HCT116 (cell line): ENCODE measurements around the gene DOK1. TPM values are rescaled to one million over a fixed set of nuclear protein-coding genes. Genes with fewer than 3 reads are reported as not detected.

Source experiments
- ATAC-seq: fragments of 200-7000 bp; cut with Tn5 transposase; 2 replicates; pipeline ENCODE4 v1.9.1; 2020; ENCODE audit warnings: mild to moderate bottlenecking, moderate library complexity
- BruUV-seq: library from RNA; stranded (reverse); fragments of 400-500 nt; replicated peaks from 2 replicates; lab custom pipeline; 2021; lab: Mats Ljungman, UMichigan
- CTCF ChIA-PET: fragments of 300-600 bp; sonication (Branson Sonifier 250); formaldehyde crosslinking; loops from one replicate; lab custom pipeline; 2021; ENCODE audit warnings: antibody characterized with exemption; lab: Charles Lee
- POLR2A ChIA-PET: fragments of 300-600, 350-600 bp; sonication (Branson Sonifier 250); formaldehyde crosslinking; loops from one replicate; lab custom pipeline; 2021; ENCODE audit warnings: antibody characterized with exemption; lab: Charles Lee
- RAD21 ChIA-PET, 2 experiments: fragments of 300-600 bp; sonication (Branson Sonifier 250); formaldehyde crosslinking; loops; one replicate each; lab custom pipeline; 2023; ENCODE audit warnings: low total read pairs in 2 of 2; ENCODE audit not compliant: uncharacterized antibody in 2 of 2, unreplicated experiment in 2 of 2, low non-redundant PET in 1 of 2; lab: Charles Lee
- DNase-seq: peaks from one replicate; pipeline ENCODE4 v3.0.0-alpha.2; 2010; ENCODE audit warnings: low read depth, low spot score
- H2AFZ ChIP-seq: fragments of 200-600 bp; shearing (Covaris generic), sonication (generic); 2 replicates; pipeline ENCODE4 v1.6.1; 2017; ENCODE audit warnings: low read depth, mixed run types, mixed read lengths, antibody characterized with exemption, low read length; ENCODE audit not compliant: poor library complexity, severe bottlenecking
- H3K27ac ChIP-seq: 2 replicates; pipeline ENCODE4 v1.5.1; 2012; ENCODE audit warnings: low read depth, low read length
- H3K27me3 ChIP-seq: fragments of 200-600 bp; sonication (generic); 2 replicates; pipeline ENCODE4 v1.6.1; 2016; ENCODE audit warnings: mixed run types, low read length, mixed read lengths; ENCODE audit not compliant: insufficient read depth
- H3K36me3 ChIP-seq, 2 experiments: fragments of 200-500 bp in 1 of 2; fragments of 200-600 bp in 1 of 2; sonication (Bioruptor generic) in 1 of 2; sonication (generic) in 1 of 2; 2 replicates each; pipeline versions ENCODE4 v1.5.1 to v1.6.1; 2014 to 2016; ENCODE audit warnings: low read length in 2 of 2, inconsistent platforms in 1 of 2, mixed read lengths in 1 of 2, mixed run types in 1 of 2; ENCODE audit not compliant: insufficient read depth in 2 of 2, control insufficient read depth in 1 of 2
- H3K4me1 ChIP-seq, 2 experiments: fragments of 200-600 bp in 1 of 2; sonication (generic) in 1 of 2; 2 replicates each; pipeline versions ENCODE4 v1.5.1 to v1.6.1; 2012 to 2017; ENCODE audit warnings: low read length in 2 of 2, inconsistent platforms in 1 of 2, mild to moderate bottlenecking in 1 of 2, mixed read lengths in 1 of 2, mixed run types in 1 of 2, moderate library complexity in 1 of 2; ENCODE audit not compliant: insufficient read depth in 2 of 2, control insufficient read depth in 1 of 2
- H3K4me2 ChIP-seq: fragments of 200-600 bp; sonication (generic); 2 replicates; pipeline ENCODE4 v1.6.1; 2017; ENCODE audit warnings: mixed run types, low read length, mixed read lengths
- H3K4me3 ChIP-seq, 2 experiments: fragments of 200-600 bp in 1 of 2; sonication (generic) in 1 of 2; replicated peaks in 1 of 2; 2 replicates each; pipeline ENCODE4 v1.5.1; 2011 to 2016; ENCODE audit warnings: low read length in 2 of 2, control low read depth in 1 of 2, low read depth in 1 of 2, mild to moderate bottlenecking in 1 of 2, mixed read lengths in 1 of 2, mixed run types in 1 of 2
- H3K79me2 ChIP-seq: fragments of 200-600 bp; sonication (generic); 2 replicates; pipeline ENCODE4 v1.6.1; 2017; ENCODE audit warnings: mild to moderate bottlenecking, mixed run types, low read length, moderate library complexity, mixed read lengths; ENCODE audit not compliant: insufficient read depth
- H3K9ac ChIP-seq: fragments of 200-600 bp; sonication (generic); 2 replicates; pipeline ENCODE4 v1.6.1; 2016; ENCODE audit warnings: low read length, mixed read lengths
- H3K9me2 ChIP-seq: fragments of 200-600 bp; sonication (generic), shearing (Covaris generic); 2 replicates; pipeline ENCODE4 v1.6.1; 2017; ENCODE audit warnings: mixed run types, mild to moderate bottlenecking, moderate library complexity; ENCODE audit not compliant: insufficient read depth
- H3K9me3 ChIP-seq, 2 experiments: fragments of 200-500 bp in 1 of 2; fragments of 200-600 bp in 1 of 2; sonication (Bioruptor generic) in 1 of 2; sonication (generic) in 1 of 2; 2 replicates each; pipeline ENCODE4 v1.6.1; 2014 to 2017; ENCODE audit warnings: low read length in 2 of 2, mixed read lengths in 2 of 2, inconsistent platforms in 1 of 2, low read depth in 1 of 2, mild to moderate bottlenecking in 1 of 2, mixed run types in 1 of 2, moderate library complexity in 1 of 2; ENCODE audit not compliant: control insufficient read depth in 1 of 2, insufficient read depth in 1 of 2
- H4K20me1 ChIP-seq: fragments of 200-600 bp; sonication (generic), shearing (Covaris generic); 2 replicates; pipeline ENCODE4 v1.6.1; 2017; ENCODE audit warnings: mixed run types, mild to moderate bottlenecking, moderate library complexity; ENCODE audit not compliant: insufficient read depth
- ATF3 ChIP-seq: IDR thresholded peaks from 2 replicates; pipeline ENCODE4 v1.6.1; 2012
- CBX3 ChIP-seq: IDR thresholded peaks from 2 replicates; pipeline ENCODE4 v1.6.1; 2012; ENCODE audit warnings: low read depth
- CTCF ChIP-seq, 3 experiments: fragments of 200-600 bp in 1 of 3; sonication (generic) in 1 of 3; IDR thresholded peaks in 2 of 3; conservative IDR thresholded peaks in 1 of 3; 2 replicates each; pipeline ENCODE4 v1.5.1; 2012 to 2017; ENCODE audit warnings: low read depth in 2 of 3, low read length in 2 of 3, antibody characterized with exemption in 1 of 3, borderline replicate concordance in 1 of 3, control low read depth in 1 of 3, mild to moderate bottlenecking in 1 of 3, mixed read lengths in 1 of 3, mixed run types in 1 of 3, moderate library complexity in 1 of 3; ENCODE audit not compliant: insufficient read depth in 1 of 3
- EGR1 ChIP-seq: IDR thresholded peaks from 2 replicates; pipeline ENCODE4 v1.6.1; 2012; ENCODE audit warnings: low read depth
- ELF1 ChIP-seq: IDR thresholded peaks from 2 replicates; pipeline ENCODE4 v1.6.1; 2012; ENCODE audit warnings: low read depth, borderline replicate concordance
- FOSL1 ChIP-seq: IDR thresholded peaks from 2 replicates; pipeline ENCODE4 v1.6.1; 2012; ENCODE audit warnings: low read depth
- JUND ChIP-seq: IDR thresholded peaks from 2 replicates; pipeline ENCODE4 v1.6.1; 2012
- MAX ChIP-seq: IDR thresholded peaks from 2 replicates; pipeline ENCODE4 v1.6.1; 2012
- POLR2A ChIP-seq: IDR thresholded peaks from 2 replicates; pipeline ENCODE4 v1.7.0; 2011; ENCODE audit warnings: borderline replicate concordance; ENCODE audit not compliant: insufficient read depth, insufficient read length; ENCODE audit errors: extremely low read depth
- RAD21 ChIP-seq: IDR thresholded peaks from 2 replicates; pipeline ENCODE4 v1.6.1; 2012; ENCODE audit warnings: low read depth, mild to moderate bottlenecking
- REST ChIP-seq: IDR thresholded peaks from 2 replicates; pipeline ENCODE4 v1.6.1; 2012; ENCODE audit warnings: low read depth
- SIN3A ChIP-seq: IDR thresholded peaks from 2 replicates; pipeline ENCODE4 v1.6.1; 2012; ENCODE audit warnings: low read depth
- SP1 ChIP-seq: IDR thresholded peaks from 2 replicates; pipeline ENCODE4 v1.6.1; 2012; ENCODE audit warnings: low read depth
- SRF ChIP-seq: IDR thresholded peaks from 2 replicates; pipeline ENCODE4 v1.6.1; 2012; ENCODE audit warnings: low read depth
- TCF7L2 ChIP-seq: IDR thresholded peaks from 2 replicates; pipeline ENCODE4 v1.7.0; 2011; ENCODE audit warnings: borderline replicate concordance, inconsistent platforms; ENCODE audit not compliant: insufficient read depth, insufficient read length; ENCODE audit errors: extremely low read depth
- YY1 ChIP-seq: IDR thresholded peaks from 2 replicates; pipeline ENCODE4 v1.6.1; 2011; ENCODE audit warnings: low read length, low read depth, moderate library complexity, mild to moderate bottlenecking; ENCODE audit not compliant: insufficient replicate concordance; ENCODE audit errors: extremely low read depth
- ZBTB33 ChIP-seq: IDR thresholded peaks from 2 replicates; pipeline ENCODE4 v1.6.1; 2011; ENCODE audit warnings: mild to moderate bottlenecking, low read length, moderate library complexity; ENCODE audit not compliant: insufficient replicate concordance; ENCODE audit errors: extremely low read depth
- ZFX ChIP-seq: fragments of 450-650 bp; IDR thresholded peaks from 2 replicates; pipeline ENCODE4 v1.6.1; 2017
- ZNF274 ChIP-seq: fragments of 200-500 bp; sonication (Bioruptor generic); IDR thresholded peaks from 2 replicates; pipeline ENCODE4 v1.6.1; 2014; ENCODE audit warnings: mild to moderate bottlenecking, low read depth, low read length, inconsistent platforms
- intact Hi-C: fragments of 100-400 bp; cut with micrococcal nuclease; formaldehyde crosslinking; loops from 2 replicates; pipeline ENCODE4 v1.10.0; 2022
- total RNA-seq: library from RNA; stranded (reverse); gene quantifications from one replicate; pipeline ENCODE4 v1.2.1, GENCODE V29; 2021; ENCODE audit not compliant: unreplicated experiment

The DOK1 gene
- total RNA-seq, 1 experiment from 2014 or later, result 18.8 TPM

- H3K4me2 ChIP-seq, result peak overlapping the region; percentile 99
- ChIA-PET RAD21 (no interaction called here), POLR2A (interaction anchor here (1.8 kb wide), 1 partner anchor 50 kb away, joined by 3 read pairs; no protein-coding TSS in a partner anchor), CTCF (interaction anchor here (1.7 kb wide), 1 partner anchor 26 kb away, joined by 4 read pairs; no protein-coding TSS in a partner anchor)
- peaks cover 22% of the 10 kb centered on the region for H3K79me2 ChIP-seq
- ATAC-seq, result no peak
- H3K36me3 ChIP-seq, result peaks cover 3 to 16% of the 10 kb centered on the region in 2 experiments; a peak in 2 of 4 replicates
- H3K9me2 ChIP-seq, result no peaks in the 10 kb centered on the region
- intact Hi-C loops, result loop anchor here (1.0 kb wide), 1 partner anchor 25 kb away; no protein-coding TSS in a partner anchor
- peaks cover 30 to 63% of the 10 kb centered on the region in 2 experiments for H3K4me1 ChIP-seq
- H3K27ac ChIP-seq, result peak overlapping the region; percentile 91; the same call in 1 of the 2 replicates
- DNase-seq, result no peak
- H3K27me3 ChIP-seq, result no peaks in the 10 kb centered on the region
- no peaks in the 10 kb centered on the region for H4K20me1 ChIP-seq
- no peak overlapping the region for H3K9ac ChIP-seq
- H3K9me3 ChIP-seq, result no peaks in the 10 kb centered on the region
- TF ChIP-seq REST, result no peak
- no peak for TF ChIP-seq FOSL1
- TF ChIP-seq CTCF (IDR thresholded peaks at IDR 0.05 in 2 of 3, conservative IDR thresholded peaks at IDR 0.05 in 1 of 3; ENCODE audit: borderline replicate concordance in 1 of 3, insufficient read depth in 1 of 3, low read depth in 2 of 3, low read length in 2 of 3), result no peak
- no peak for TF ChIP-seq SIN3A
- TF ChIP-seq ZBTB33, result no peak
- TF ChIP-seq SRF, result no peak
- TF ChIP-seq JUND, result no peak
- no peak for TF ChIP-seq SP1
- TF ChIP-seq TCF7L2, result no peak
- no peak for TF ChIP-seq YY1
- TF ChIP-seq ZNF274, result no peak
- no peak for TF ChIP-seq ATF3
- no peak for TF ChIP-seq EGR1
- no peak for TF ChIP-seq RAD21
- TF ChIP-seq MAX, result no peak
- no peak for TF ChIP-seq ELF1
- TF ChIP-seq CBX3, result no peak
- no peak for TF ChIP-seq ZFX
- TF ChIP-seq POLR2A, result no peak
- BruUV-seq, result no TSS peak
- no peak overlapping the region for H2AFZ ChIP-seq
- H3K4me3 ChIP-seq, result peak overlapping the region; percentile 85 to 93; a peak in 2 of 4 replicates
Observed at GRCh38 chr2:74505448-74506246, 48.9 kb upstream of the DOK1 start.
